GM19240 (cell line): ENCODE measurements around the gene KCNMA1.

Experiments
- DNase-seq: peaks from one replicate; pipeline ENCODE4 v3.0.0; 2011; ENCODE audit warnings: low spot score; ENCODE audit not compliant: insufficient read length

The KCNMA1 gene

GRCh38 chr10:77378366-77379349 lies 258.9 kb downstream of the KCNMA1 start:
- DNase-seq = no peak

GRCh38 chr10:77377678-77378352 lies 259.8 kb downstream of the KCNMA1 start:
- DNase-seq = no peak

- no peak for DNase-seq
Measured at GRCh38 chr10:77377034-77377433, 260.6 kb downstream of the KCNMA1 start.

GRCh38 chr10:77374189-77374656 lies 263.4 kb downstream of the KCNMA1 start:
- DNase-seq = no peak

GRCh38 chr10:77371848-77372799 lies 265.5 kb downstream of the KCNMA1 start:
- no peak for DNase-seq

GRCh38 chr10:77371421-77371820 lies 266.2 kb downstream of the KCNMA1 start:
- no peak for DNase-seq

GRCh38 chr10:77368006-77368405 lies 269.6 kb downstream of the KCNMA1 start:
- DNase-seq = no peak

- no peak for DNase-seq
Measured at GRCh38 chr10:77363210-77363609, 274.4 kb downstream of the KCNMA1 start.

GRCh38 chr10:77361831-77362230 lies 275.8 kb downstream of the KCNMA1 start:
- no peak for DNase-seq

- no peak for DNase-seq
Measured at GRCh38 chr10:77361426-77361825, 276.2 kb downstream of the KCNMA1 start.

GRCh38 chr10:77360835-77361234 lies 276.8 kb downstream of the KCNMA1 start:
- no peak for DNase-seq

- no peak for DNase-seq
Measured at GRCh38 chr10:77359950-77360520, 277.6 kb downstream of the KCNMA1 start.

- DNase-seq = no peak
Measured at GRCh38 chr10:77359287-77359691, 278.3 kb downstream of the KCNMA1 start.

GRCh38 chr10:77358656-77359055 lies 279.0 kb downstream of the KCNMA1 start:
- no peak for DNase-seq

- no peak for DNase-seq
Measured at GRCh38 chr10:77357611-77358310, 279.8 kb downstream of the KCNMA1 start.

- no peak for DNase-seq
Measured at GRCh38 chr10:77357185-77357584, 280.4 kb downstream of the KCNMA1 start.

GRCh38 chr10:77355844-77356243 lies 281.8 kb downstream of the KCNMA1 start:
- no peak for DNase-seq

- DNase-seq = no peak
Measured at GRCh38 chr10:77351386-77351785, 286.2 kb downstream of the KCNMA1 start.

- no peak for DNase-seq
Measured at GRCh38 chr10:77350711-77351119, 286.9 kb downstream of the KCNMA1 start.

GRCh38 chr10:77350134-77350533 lies 287.5 kb downstream of the KCNMA1 start:
- DNase-seq = no peak
